HG03045 (cell line): Measurements from ENCODE around the gene SCYL1.

Experiments used
- ATAC-seq: cut with Tn5 transposase; IDR thresholded peaks from one replicate; pipeline ENCODE4 v1.9.1; 2021; ENCODE audit warnings: mild to moderate bottlenecking, moderate library complexity; ENCODE audit not compliant: unreplicated experiment

SCYL1 gene

GRCh38 chr11:65492637-65493366 is 32.1 kb upstream of the SCYL1 start:
- no peak for ATAC-seq

GRCh38 chr11:65493367-65494176 is 31.3 kb upstream of the SCYL1 start:
- no peak for ATAC-seq

- ATAC-seq = no peak
Observed at GRCh38 chr11:65496304-65497140, 28.4 kb upstream of the SCYL1 start.

- peak; percentile 64 for ATAC-seq
Observed at GRCh38 chr11:65497141-65498041, 27.5 kb upstream of the SCYL1 start.

GRCh38 chr11:65498042-65498726 is 26.7 kb upstream of the SCYL1 start:
- no peak for ATAC-seq

- ATAC-seq = no peak
Observed at GRCh38 chr11:65498727-65498976, 26.2 kb upstream of the SCYL1 start.

GRCh38 chr11:65498977-65499712 is 25.7 kb upstream of the SCYL1 start, which contains the start of gene MALAT1:
Gene MALAT1, plus strand, starts transcription at chr11:65499045.
- ATAC-seq = peak; percentile 30

GRCh38 chr11:65499713-65500386 is 25.0 kb upstream of the SCYL1 start:
- no peak for ATAC-seq

GRCh38 chr11:65500387-65501185 is 24.3 kb upstream of the SCYL1 start:
- ATAC-seq = no peak

GRCh38 chr11:65501186-65501471 is 23.8 kb upstream of the SCYL1 start:
- no peak for ATAC-seq

- no peak for ATAC-seq
Observed at GRCh38 chr11:65501472-65502273, 23.2 kb upstream of the SCYL1 start.

GRCh38 chr11:65502274-65502554 is 22.7 kb upstream of the SCYL1 start:
- ATAC-seq = no peak

GRCh38 chr11:65502555-65503367 is 22.1 kb upstream of the SCYL1 start:
- no peak for ATAC-seq

GRCh38 chr11:65503368-65503948 is 21.4 kb upstream of the SCYL1 start:
- ATAC-seq = no peak

GRCh38 chr11:65503949-65504673 is 20.8 kb upstream of the SCYL1 start:
- no peak for ATAC-seq
